GM19438 (cell line): ENCODE measurements around the gene ARFGEF2.

Source experiments
- ATAC-seq: cut with Tn5 transposase; IDR thresholded peaks from one replicate; pipeline ENCODE4 v1.9.1; 2021; ENCODE audit warnings: low read depth; ENCODE audit not compliant: unreplicated experiment

ARFGEF2 gene

DNA sequence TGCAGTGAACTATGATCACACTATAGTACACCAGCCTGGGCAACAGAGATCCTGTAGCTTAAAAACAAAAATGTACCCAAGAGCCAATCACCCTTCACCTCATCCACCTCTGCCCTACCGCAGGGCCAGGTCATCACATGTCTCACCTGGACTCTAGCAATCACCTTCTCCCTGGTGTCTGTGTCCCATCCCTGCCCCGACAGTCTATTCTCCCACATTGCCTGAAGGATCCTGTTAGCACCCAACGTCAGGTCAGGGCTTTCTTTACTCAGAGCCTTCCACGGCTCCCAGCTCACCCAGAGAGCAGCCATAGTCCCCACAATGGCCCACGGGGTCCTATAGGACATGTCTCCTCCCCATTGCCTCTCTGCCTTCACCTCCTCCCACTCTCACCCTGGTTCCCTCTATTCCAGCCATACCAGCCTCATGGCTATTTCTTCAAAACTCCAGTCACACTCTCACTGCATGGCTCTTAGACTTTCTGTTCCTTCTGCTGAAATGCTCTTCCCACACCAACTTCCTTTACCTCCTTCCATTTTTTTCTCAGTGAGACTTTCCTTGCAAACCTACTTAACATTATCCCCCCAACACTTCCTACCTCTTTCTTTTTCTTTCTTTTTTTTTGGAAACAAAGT, 22.5 kb upstream of the ARFGEF2 start:
- ATAC-seq = no peak

GRCh38 chr20:48899881-48900280, 21.6 kb upstream of the ARFGEF2 start:
- ATAC-seq = no peak

DNA sequence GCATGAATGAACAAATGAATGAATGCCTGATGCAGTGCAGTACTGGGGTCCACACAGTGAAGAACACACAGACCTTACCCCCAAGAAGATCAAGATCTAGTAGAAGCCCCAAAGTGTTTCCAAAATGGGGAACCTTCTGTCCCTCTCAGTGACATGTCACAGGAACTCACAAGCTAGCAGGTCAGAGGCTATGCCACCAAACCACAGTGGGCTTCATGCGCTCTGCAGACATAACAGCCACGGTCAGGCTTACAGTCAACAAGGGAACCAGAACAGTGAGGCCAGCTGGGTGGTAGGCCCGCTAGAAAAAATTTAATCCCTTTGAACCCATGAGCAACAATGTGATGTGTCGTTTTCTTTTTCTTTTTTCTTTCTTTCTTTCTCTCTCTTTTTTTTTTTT, 20.2 kb upstream of the ARFGEF2 start:
- ATAC-seq = no peak

DNA sequence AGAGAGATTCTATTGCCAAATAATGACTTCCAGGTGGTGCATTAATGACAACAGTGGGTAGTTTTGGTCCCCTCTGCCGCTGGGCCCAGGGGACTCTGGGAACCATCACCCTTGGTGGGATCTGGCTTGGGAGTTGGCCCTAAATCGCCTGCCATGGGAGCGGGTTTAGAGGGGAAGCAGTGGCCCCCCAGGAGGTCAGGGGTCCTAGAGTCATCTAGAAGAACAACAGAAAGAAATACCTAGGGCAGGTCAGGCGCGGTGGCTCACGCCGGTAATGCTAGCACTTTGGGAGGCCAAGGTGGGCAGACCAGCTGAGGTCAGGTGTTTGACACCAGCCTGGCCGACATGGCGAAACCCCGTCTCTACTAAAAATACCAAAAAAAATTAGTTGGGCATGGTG, 17.8 kb upstream of the ARFGEF2 start:
- no peak for ATAC-seq

- ATAC-seq = no peak
Observed at GRCh38 chr20:48904566-48905296, 16.8 kb upstream of the ARFGEF2 start.

- ATAC-seq = no peak
Observed at GRCh38 chr20:48905297-48905647, 16.2 kb upstream of the ARFGEF2 start.

DNA sequence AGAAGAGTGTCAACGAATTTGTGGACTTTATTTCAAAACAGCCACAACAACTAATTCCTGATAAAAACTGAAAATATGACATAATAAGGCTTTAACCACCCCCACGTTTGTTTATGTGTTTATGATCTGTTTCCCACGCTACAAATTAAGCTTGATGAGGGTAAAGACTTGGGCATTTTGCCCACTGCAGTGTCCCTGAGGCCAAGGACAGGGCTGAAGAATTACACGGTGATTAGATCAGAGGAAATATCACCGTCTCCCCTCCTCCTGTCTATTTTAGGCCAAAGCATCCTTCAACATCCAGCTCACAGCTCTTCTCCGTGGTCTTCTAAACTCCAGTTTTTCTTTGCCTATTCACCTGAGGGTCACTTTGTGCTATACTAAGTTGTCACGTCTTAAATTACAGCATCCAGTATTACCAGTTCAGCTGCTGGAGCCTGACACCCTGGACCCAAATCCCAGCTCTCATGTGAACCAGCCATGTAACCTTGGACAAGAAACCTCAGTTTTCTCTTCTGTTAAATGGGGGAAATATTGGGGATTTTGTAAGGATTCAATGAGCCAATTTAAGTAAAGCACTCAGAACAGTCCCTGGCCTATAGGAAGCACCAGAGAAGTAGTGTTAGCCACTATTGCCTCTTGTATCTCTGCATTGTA, 15.2 kb upstream of the ARFGEF2 start:
- no peak for ATAC-seq

- no peak for ATAC-seq
Observed at GRCh38 chr20:48908656-48909319, 12.7 kb upstream of the ARFGEF2 start.

GRCh38 chr20:48909910-48910309, 11.6 kb upstream of the ARFGEF2 start:
- ATAC-seq = no peak

DNA sequence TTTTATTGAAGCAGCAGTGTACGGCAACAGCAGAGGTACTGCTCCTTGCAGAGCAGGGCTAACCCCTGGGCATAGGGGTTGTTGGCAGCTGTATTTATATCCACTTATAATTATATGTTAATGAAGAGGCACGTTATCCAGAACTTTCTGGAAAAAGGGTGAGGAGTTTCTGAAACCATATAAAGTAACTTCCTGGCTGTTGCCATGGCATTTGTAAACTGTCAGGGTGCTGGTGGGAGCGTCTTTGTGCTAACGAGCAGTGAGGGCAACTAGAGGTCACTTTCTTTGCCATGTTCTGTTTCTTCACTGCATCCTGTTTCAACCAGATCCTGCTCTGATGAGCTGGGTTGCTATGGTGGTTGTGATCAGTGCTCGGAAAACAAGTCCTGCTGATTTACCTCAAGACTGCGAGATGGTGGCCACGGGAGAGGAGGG, 11.1 kb upstream of the ARFGEF2 start:
- no peak for ATAC-seq

DNA sequence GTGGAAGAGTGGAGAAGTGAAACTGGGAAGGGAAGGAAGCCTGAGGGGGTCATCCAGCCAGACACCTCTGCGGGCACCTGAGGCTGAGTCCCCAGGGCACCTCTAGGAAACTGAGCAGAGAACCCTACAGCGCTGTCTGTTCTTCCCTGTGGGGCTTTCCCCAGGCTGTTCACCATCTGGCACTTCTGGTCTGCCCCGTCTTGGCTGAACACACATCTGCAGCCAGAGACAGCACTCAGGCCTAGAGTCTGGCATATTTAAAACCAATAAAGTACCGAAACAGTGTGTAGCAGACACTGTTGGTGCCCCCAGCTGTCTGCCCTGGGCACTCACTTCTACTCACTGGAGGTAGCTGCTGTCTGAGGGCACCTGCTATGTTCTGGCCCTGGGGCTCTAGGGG, 9.4 kb upstream of the ARFGEF2 start:
- peak; percentile 64 for ATAC-seq

DNA sequence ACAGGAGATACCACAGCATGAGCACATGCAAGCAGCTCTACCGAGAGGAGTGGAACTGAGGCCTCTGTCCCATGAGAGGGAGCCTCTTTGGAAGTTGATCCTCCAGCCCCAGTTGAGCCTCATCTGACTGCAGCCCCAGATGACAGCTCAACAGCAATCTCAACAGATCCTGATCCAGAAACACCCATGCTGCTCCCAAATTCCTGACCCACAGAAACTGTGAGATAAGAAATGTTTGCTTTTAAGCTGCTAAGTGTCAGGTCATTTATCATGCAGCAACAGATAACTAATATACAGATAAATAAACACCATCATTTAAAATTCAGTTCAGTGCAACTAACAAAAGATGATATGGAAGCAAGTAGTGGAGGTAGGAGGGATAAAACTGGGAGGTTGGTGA, 4.8 kb upstream of the ARFGEF2 start:
- no peak for ATAC-seq

- ATAC-seq = no peak
Observed at GRCh38 chr20:48919336-48919881, 2.1 kb upstream of the ARFGEF2 start.

GRCh38 chr20:48919882-48920526, 1.5 kb upstream of the ARFGEF2 start:
- no peak for ATAC-seq

GRCh38 chr20:48920527-48921167, 864 bp upstream of the ARFGEF2 start:
- no peak for ATAC-seq

DNA sequence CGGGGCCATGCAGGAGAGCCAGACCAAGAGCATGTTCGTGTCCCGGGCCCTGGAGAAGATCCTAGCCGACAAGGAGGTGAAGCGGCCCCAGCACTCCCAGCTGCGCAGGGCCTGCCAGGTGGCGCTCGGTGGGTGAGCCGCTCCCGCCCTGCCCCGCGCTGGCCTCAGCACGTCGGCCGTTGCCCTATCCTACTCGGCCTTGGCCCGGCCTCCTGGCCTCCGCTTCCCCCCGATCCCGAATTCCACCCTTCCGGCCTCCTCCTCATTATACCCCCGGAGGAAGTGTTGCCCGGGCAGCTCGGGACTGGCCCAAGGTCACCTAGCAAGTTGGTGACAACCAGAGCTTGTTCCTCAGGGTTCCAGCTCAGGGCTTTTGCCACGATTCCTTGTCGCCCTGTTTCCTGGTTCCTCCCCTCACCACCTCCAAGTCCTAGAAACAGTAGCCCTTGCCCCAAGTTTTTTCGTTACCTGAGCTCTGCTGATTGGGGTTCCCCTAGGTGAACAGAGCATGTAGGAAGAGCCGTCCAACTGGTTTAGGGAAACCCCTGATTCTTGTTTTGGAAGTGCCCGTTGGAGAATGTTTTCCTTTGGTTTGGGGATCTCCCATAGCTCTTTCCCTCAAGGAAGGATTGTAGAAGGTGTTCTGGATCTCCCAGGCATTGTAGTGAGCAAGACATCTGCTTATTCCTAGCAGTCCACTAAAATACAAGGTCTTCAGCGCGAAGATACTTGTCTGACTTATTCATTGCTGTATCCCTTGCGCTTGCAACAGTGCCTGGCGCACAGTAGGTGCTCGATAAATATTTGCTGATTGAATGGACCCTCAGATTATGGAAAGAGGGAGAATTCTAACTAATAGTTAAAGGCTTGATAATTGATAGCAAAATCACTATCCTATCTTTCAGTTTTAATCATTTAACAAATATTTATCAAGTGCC, 641 bp downstream of the ARFGEF2 start:
- peak; percentile 35 for ATAC-seq

- ATAC-seq = no peak
Observed at GRCh38 chr20:48923149-48923718, 1.7 kb downstream of the ARFGEF2 start.

- ATAC-seq = no peak
Observed at GRCh38 chr20:48924756-48925109, 3.2 kb downstream of the ARFGEF2 start.

DNA sequence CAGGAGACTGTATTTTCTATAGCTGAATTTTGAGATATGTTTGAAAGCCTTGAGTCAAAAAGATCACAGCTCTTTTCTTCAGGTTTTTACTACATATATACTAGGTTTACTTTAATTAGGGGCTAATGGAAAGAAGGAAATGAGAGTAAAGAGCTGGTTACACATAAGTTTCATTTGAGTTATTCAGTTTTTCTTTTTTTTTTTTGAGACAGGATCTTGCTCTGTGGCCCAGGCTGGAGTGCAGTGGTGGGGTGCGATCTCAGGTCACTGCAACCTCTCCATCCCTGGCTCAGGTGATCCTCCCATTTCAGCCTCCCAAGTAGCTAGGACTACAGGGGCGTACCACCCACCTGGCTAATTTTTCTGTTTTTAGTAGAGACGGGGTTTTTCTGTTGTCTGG, 4.8 kb downstream of the ARFGEF2 start:
- no peak for ATAC-seq
